ENCODE data around the gene NOXO1.

DNA sequence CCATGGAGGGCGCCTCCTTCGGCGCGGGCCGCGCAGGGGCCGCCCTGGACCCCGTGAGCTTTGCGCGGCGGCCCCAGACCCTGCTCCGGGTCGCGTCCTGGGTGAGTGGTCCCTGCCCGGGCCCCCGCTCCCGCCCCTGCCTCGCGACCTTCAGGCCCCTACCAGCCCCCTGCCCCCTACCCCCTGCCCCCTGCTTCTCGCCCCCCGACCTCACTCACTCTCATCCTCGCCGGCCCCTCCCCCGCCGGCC is 8.8 kb upstream of the NOXO1 start:
- TF ChIP-seq POLR2A (IDR thresholded peaks at IDR 0.05; ENCODE audit: low read length) (no peak), GATA1 (IDR thresholded peaks at IDR 0.05; ENCODE audit: low read depth, low read length) (no peak)
